ENCODE data around the gene ANXA1.

The ANXA1 gene

GRCh38 chr9:73137286-73137899 lies 14.3 kb upstream of the ANXA1 start:
- in situ Hi-C loops (cut with MboI; ENCODE audit: low sequenced_read_pairs), result no loop called here

DNA sequence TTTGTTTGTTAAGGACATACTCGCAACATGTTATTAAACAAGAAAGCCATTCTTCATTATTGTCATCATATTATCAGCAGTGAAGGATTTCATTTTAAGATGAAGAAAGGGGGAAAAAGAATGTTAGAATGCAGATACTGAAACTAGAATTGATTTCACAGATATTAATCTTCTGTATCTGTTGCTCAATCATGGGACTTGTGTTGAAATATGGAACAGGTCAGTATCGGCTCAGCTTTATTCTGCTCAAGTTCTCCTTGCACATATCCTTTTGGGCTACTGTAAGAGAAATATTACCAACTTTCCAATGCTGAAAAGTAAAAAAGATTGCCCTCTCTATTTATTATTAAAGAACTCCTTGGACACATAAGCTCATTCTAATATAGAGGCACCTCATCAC lies 13.8 kb upstream of the ANXA1 start:
- in situ Hi-C loops (cut with MboI; ENCODE audit: low sequenced_read_pairs), result no loop called here

- in situ Hi-C loops (cut with MboI; ENCODE audit: low sequenced_read_pairs), result no loop called here
Observed at GRCh38 chr9:73138516-73138915, 13.1 kb upstream of the ANXA1 start.

- in situ Hi-C loops (cut with MboI; ENCODE audit: low sequenced_read_pairs), result no loop called here
Observed at GRCh38 chr9:73141282-73141681, 10.4 kb upstream of the ANXA1 start.

- in situ Hi-C loops (cut with MboI; ENCODE audit: low sequenced_read_pairs), result no loop called here
Observed at GRCh38 chr9:73143711-73144328, 7.8 kb upstream of the ANXA1 start.

DNA sequence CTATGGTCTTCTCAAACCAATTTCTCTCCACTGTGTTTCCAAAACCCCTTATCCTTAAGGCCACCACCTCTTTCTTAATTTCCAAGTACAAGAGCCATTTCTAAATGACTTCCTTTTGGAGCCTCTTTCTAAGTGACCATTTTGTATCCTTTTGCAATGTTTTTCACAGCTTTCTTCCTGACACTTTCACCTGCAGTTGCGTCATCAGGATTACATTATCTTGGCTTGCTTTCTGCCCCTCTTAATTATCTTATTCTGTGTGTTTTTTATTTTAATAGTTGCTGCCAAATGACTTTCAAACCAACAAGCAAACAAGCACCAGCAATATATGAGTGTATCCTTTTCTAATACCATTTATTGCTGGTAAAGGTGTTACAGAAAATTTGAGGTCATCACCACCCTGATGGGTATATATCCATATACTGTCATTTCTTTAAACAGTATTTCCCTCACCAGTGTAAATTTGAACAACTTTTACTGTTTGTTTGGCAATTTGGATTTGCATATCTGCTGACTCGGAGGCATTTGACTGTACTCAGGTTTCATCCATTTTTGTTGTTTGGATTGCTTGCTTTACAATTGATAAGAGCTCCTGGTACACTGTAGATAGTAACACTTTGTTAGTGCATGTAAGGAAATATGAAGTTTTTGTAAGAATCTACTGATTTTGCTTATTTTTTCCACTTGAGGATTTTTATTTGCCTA lies 5.4 kb upstream of the ANXA1 start:
- in situ Hi-C loops (cut with MboI; ENCODE audit: low sequenced_read_pairs), result no loop called here

DNA sequence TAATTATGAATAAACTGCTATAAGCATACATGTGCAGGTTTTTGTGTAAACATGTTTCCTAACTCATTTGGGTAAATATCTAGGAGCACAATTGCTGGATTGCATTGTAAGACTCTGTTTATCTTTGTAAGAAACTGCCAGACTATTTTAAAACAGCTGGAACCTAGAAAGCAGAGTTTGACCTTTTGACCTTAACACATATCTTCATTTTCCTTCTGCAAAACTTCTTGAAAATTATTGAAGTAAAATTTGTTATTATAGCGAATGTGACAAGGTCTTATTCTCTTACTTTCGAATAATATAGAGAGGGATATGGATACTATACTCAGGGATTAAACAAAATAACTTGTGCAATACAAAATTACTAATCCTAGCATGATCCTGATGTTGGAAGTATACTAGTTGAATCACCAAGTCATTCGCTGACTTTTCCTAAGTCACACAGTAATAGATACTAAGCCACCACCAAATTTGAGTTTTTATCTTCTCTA lies 3.2 kb upstream of the ANXA1 start:
- in situ Hi-C loops (cut with MboI; ENCODE audit: low sequenced_read_pairs), result no loop called here

GRCh38 chr9:73149371-73150067 lies 2.1 kb upstream of the ANXA1 start:
- in situ Hi-C loops (cut with MboI; ENCODE audit: low sequenced_read_pairs), result no loop called here

DNA sequence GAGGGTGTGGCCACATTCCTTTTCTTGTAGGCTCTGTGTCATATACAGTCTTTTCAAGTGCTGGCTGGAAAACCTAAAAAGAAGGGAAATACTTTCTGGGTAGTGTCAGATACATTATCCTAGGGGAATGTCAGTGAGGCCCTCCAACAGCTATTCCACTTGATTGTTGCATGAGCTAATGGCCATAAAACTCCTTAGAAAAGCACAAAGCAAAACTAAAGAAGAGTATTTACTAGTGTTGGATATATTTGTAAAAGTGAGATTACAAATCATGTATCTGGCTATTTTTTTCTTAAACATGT lies 829 bp downstream of the ANXA1 start:
- in situ Hi-C loops (cut with MboI; ENCODE audit: low sequenced_read_pairs), result no loop called here

- in situ Hi-C loops (cut with MboI; ENCODE audit: low sequenced_read_pairs), result no loop called here
Observed at GRCh38 chr9:73152953-73153352, 1.3 kb downstream of the ANXA1 start.

- in situ Hi-C loops (cut with MboI; ENCODE audit: low sequenced_read_pairs), result no loop called here
Observed at GRCh38 chr9:73153793-73154227, 2.1 kb downstream of the ANXA1 start.

DNA sequence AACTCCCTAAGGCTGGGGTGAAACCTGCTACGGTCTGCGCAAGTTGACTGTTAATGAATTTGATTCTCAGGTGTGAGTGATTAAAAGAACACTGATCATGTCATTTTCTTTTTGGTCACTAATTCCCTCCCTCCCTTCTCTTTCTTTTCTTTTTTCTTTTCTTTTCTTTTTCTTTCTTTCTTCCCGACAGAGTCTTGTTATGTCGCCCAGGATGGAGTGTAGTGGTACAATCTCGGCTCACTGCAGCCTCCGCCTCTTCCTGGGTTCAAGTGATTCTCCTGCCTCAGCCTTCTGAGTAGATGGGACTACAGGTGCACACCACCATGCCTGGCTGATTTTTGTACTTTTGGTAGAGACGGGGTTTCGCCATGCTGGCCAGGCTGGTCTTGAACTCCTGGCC lies 2.6 kb downstream of the ANXA1 start:
- in situ Hi-C loops (cut with MboI; ENCODE audit: low sequenced_read_pairs), result no loop called here

DNA sequence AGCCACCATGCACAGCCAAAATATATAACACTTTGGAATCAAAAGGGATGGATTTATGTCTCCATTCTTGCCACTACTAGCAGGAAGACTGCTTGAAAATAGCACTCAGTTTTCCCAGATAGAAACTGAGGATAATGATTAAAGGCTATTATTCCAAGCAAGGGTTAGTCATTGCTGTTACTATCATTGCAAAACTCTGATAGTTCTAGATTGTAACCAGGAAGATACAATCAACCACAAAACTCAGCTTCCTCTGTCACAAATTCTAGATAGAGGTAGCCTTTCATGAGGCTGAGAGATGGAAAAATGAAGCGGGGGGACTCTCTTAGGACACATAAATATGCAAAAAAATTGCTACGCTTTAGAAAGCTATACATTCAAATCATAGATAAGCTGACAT lies 3.1 kb downstream of the ANXA1 start:
- in situ Hi-C loops (cut with MboI; ENCODE audit: low sequenced_read_pairs), result no loop called here

DNA sequence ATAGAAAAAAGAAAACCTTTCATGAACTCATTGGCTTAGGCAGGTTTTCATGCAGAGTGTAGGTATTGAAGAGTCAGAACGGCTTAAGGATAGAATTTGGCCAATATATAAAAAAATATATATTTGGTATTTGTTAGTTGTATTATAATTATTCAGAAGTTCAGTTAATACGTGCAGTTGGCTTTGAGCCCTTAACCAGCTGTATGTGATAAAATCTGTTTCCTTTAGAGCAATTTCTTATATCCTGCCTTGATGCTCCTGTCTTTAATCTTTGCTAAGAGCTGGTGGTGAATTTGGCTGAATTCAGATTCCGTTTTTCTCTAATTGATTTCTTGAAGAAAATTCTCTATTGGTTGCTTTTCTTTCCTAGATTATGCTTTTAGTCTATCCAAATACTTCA lies 3.7 kb downstream of the ANXA1 start:
- in situ Hi-C loops (cut with MboI; ENCODE audit: low sequenced_read_pairs), result no loop called here

GRCh38 chr9:73155968-73156864 lies 4.6 kb downstream of the ANXA1 start:
- in situ Hi-C loops (cut with MboI; ENCODE audit: low sequenced_read_pairs), result no loop called here

- in situ Hi-C loops (cut with MboI; ENCODE audit: low sequenced_read_pairs), result no loop called here
Observed at GRCh38 chr9:73156865-73157187, 5.2 kb downstream of the ANXA1 start.

DNA sequence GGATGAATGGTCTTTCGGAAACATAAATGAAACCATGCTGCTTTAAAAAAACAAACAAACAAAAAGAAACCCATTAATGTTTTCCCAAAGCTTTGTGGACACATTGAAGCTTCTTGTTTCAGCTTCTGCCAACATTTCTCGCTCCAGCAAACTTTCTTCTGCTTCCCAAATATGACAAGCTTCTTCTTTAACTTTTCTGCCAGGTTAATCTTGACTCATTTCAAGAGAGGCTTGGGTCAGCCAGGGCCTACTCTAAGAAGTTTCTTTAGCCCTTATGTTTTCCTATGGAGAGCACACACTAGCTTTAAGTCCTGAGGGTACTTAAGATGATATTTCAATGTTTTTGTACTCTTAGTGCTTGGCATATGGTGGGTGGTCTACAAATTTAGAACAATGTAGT lies 6.1 kb downstream of the ANXA1 start:
- in situ Hi-C loops (cut with MboI; ENCODE audit: low sequenced_read_pairs), result no loop called here

- in situ Hi-C loops (cut with MboI; ENCODE audit: low sequenced_read_pairs), result no loop called here
Observed at GRCh38 chr9:73158723-73159122, 7.1 kb downstream of the ANXA1 start.

GRCh38 chr9:73160868-73161267 lies 9.2 kb downstream of the ANXA1 start:
- in situ Hi-C loops (cut with MboI; ENCODE audit: low sequenced_read_pairs), result no loop called here

DNA sequence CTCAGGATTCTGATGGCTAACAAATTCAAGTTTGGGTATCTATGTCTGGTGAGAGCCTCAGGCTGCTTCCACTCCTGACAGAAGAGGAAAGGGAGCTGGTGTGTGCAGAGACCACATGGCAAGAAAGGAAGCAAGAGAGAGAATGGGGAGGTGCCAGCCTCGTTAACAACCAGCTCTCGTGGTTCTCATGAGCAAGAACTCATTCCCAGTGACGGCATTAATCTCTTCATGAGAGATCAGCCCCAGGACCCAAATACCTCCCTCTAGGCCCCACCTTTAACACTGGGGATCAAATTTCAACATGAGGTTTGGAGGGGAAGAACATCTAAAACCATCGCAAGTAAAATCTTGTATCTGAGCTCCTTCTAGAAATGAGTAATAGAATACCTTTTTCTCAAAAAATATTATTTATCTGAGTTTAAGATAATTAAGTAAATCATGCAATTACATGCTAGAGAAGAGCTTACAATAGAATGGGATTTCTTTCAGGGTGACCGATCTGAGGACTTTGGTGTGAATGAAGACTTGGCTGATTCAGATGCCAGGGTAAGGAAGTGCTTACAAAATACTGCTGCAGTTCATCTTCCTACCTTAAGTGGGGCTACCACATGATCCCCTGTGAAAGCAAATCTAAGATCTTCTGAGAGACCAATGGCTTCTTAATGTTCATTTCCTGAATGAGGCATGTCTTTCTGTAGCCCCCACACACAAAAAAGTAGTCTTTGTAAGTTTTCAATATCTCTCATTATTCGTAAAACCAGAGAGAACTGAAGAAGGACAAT lies 11.5 kb downstream of the ANXA1 start:
- in situ Hi-C loops (cut with MboI; ENCODE audit: low sequenced_read_pairs), result no loop called here

All from hTERT RPE-1 (cell line).